Body of pancreas (tissue), 4 donors: Measurements from ENCODE around the gene DENND1A. TPM values are rescaled to one million over a fixed set of nuclear protein-coding genes. Genes with fewer than 3 reads are reported as not detected.
"Not testable (repeated sequence)": the region's sequence is repeated elsewhere in the genome, so short reads cannot be mapped to it uniquely, and the experiment has no call there.

Experiments
- ATAC-seq: fragments of 150-250 bp; one replicate; pipeline ENCODE4 v1.9.1; 2016
- DNase-seq, 4 donors: peaks; one replicate each; pipeline ENCODE4 v3.0.0-alpha.2; 2019
- H3K27ac ChIP-seq, 4 donors: fragments of 200-600 bp; sonication (generic); 1 replicate in 3 of 4; 2 replicates in 1 of 4; pipeline versions ENCODE4 v1.5.1 to v1.6.1; 2016 to 2019; ENCODE audit warnings: mild to moderate bottlenecking in 1 of 4, mixed read lengths in 1 of 4, moderate library complexity in 1 of 4
- H3K27me3 ChIP-seq, 2 donors: fragments of 200-600 bp; sonication (generic); one replicate each; pipeline ENCODE4 v1.6.0; 2016; ENCODE audit warnings: mild to moderate bottlenecking in 1 of 2
- H3K36me3 ChIP-seq, 2 donors: fragments of 200-600 bp; sonication (generic); replicated peaks in 1 of 2; 2 replicates each; pipeline ENCODE4 v1.5.1; 2016; ENCODE audit warnings: low read depth in 2 of 2; ENCODE audit not compliant: insufficient read depth in 1 of 2
- H3K4me1 ChIP-seq: fragments of 200-600 bp; sonication (generic); one replicate; pipeline ENCODE4 v1.6.0; 2016
- H3K4me3 ChIP-seq, 2 donors: fragments of 200-600 bp; sonication (generic); 1 replicate in 1 of 2; 2 replicates in 1 of 2; pipeline ENCODE4 v1.5.1; 2016 to 2019
- H3K9me3 ChIP-seq, 3 donors: fragments of 200-600 bp; sonication (generic); 1 replicate in 2 of 3; 2 replicates in 1 of 3; pipeline ENCODE4 v1.5.1; 2016
- POLR2A ChIP-seq, 3 donors: fragments of 450-650 bp; IDR thresholded peaks; one replicate each; pipeline ENCODE4 v1.6.1; 2016; ENCODE audit warnings: antibody characterized with exemption in 3 of 3, mild to moderate bottlenecking in 2 of 3
- WGBS, 2 donors: methylation state at CpG; one replicate each; pipeline ENCODE4 v1.1.5; 2017; 5-methylcytosine and 5-hydroxymethylcytosine counted together
- intact Hi-C: fragments of 100-400 bp; cut with DNase I; formaldehyde crosslinking; loops from one replicate; pipeline ENCODE4 v1.15.1; 2023
- total RNA-seq, 2 donors: library from RNA; depleted of rRNA; stranded (reverse); fragments of >200 nt; gene quantifications; one replicate each; pipeline ENCODE4 v1.1.0, GENCODE V29; 2016
- TF ChIP-seq, protein P1 (sequence below), 7 experiments: fragments of 450-650 bp in 4 of 7; fragments of 200-600 bp in 3 of 7; sonication (generic) in 3 of 7; IDR thresholded peaks; one replicate each; pipeline ENCODE4 v1.5.1; 2016 to 2019; ENCODE audit warnings: antibody characterized with exemption in 7 of 7

The DENND1A gene
- total RNA-seq, 2 donors from 2014 or later: 7.6 to 8.6 TPM

- H3K27me3 ChIP-seq: no peaks in the 10 kb centered on the region
- intact Hi-C loops: no loop called here
- ATAC-seq: no peak
- peaks cover 4% of the 10 kb centered on the region for H3K4me1 ChIP-seq
- H3K36me3 ChIP-seq: no peaks in the 10 kb centered on the region
- DNase-seq: no peak
- H3K9me3 ChIP-seq: no peaks in the 10 kb centered on the region
- 60 to 65% methylated on average over 10 of the region's 10 CpGs for WGBS, 2 donors
- no peak overlapping the region for H3K4me3 ChIP-seq
- H3K27ac ChIP-seq: no peak overlapping the region
- TF ChIP-seq, protein P1, sequence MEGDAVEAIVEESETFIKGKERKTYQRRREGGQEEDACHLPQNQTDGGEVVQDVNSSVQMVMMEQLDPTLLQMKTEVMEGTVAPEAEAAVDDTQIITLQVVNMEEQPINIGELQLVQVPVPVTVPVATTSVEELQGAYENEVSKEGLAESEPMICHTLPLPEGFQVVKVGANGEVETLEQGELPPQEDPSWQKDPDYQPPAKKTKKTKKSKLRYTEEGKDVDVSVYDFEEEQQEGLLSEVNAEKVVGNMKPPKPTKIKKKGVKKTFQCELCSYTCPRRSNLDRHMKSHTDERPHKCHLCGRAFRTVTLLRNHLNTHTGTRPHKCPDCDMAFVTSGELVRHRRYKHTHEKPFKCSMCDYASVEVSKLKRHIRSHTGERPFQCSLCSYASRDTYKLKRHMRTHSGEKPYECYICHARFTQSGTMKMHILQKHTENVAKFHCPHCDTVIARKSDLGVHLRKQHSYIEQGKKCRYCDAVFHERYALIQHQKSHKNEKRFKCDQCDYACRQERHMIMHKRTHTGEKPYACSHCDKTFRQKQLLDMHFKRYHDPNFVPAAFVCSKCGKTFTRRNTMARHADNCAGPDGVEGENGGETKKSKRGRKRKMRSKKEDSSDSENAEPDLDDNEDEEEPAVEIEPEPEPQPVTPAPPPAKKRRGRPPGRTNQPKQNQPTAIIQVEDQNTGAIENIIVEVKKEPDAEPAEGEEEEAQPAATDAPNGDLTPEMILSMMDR (IDR thresholded peaks at IDR 0.05): no peak
- TF ChIP-seq POLR2A (IDR thresholded peaks at IDR 0.05): no peak
Observed at GRCh38 chr9:123637945-123638634, 291.8 kb downstream of the DENND1A start.

DNA sequence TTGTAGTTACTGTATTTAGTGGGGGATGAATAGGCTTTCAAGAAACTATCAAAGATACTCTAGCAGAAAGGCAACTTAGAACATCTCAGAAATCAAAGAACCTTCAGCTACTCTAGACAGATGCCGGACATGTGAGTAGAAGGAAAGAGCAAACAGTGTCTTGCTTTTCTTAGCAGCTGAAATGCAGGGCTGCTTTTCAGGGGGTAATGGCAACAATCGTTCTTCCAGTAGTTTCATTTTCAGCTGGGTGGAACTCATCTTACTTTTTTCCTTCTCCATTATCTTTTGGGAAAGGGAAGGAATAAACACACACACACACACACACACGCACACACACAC lies 292.4 kb downstream of the DENND1A start:
- 46 to 57% methylated on average over 3 of the region's 3 CpGs for WGBS, 2 donors
- H3K36me3 ChIP-seq: no peaks in the 10 kb centered on the region
- ATAC-seq: no peak
- TF ChIP-seq POLR2A (IDR thresholded peaks at IDR 0.05): no peak
- TF ChIP-seq, protein P1 (IDR thresholded peaks at IDR 0.05): no peak
- intact Hi-C loops: no loop called here
- H3K27ac ChIP-seq: no peak overlapping the region
- no peak for DNase-seq
- H3K4me3 ChIP-seq: no peak overlapping the region
- H3K27me3 ChIP-seq: no peaks in the 10 kb centered on the region
- peaks cover under 1% of the 10 kb centered on the region for H3K4me1 ChIP-seq
- H3K9me3 ChIP-seq: no peaks in the 10 kb centered on the region

- H3K27me3 ChIP-seq, H3K36me3 ChIP-seq, H3K27ac ChIP-seq, H3K4me1 ChIP-seq, intact Hi-C loops, ATAC-seq, DNase-seq, H3K9me3 ChIP-seq, H3K4me3 ChIP-seq: not testable (repeated sequence)
- WGBS, 2 donors: 98% methylated on average over 10 of the region's 10 CpGs
Observed at GRCh38 chr9:123636805-123637204, 293.1 kb downstream of the DENND1A start.

- Histone ChIP-seq H3K4me1 (no peaks in the 10 kb centered on the region), H3K27me3 (no peaks in the 10 kb centered on the region), H3K4me3 (no peak overlapping the region), H3K9me3 (no peaks in the 10 kb centered on the region), H3K36me3 (no peaks in the 10 kb centered on the region), H3K27ac (no peak overlapping the region)
- WGBS, 2 donors: 87 to 91% methylated on average over 3 of the region's 3 CpGs
- ATAC-seq: no peak
- no peak for TF ChIP-seq POLR2A (IDR thresholded peaks at IDR 0.05)
- TF ChIP-seq, protein P1 (IDR thresholded peaks at IDR 0.05): no peak
- intact Hi-C loops: no loop called here
- DNase-seq: no peak
Observed at GRCh38 chr9:123631862-123632261, 298.1 kb downstream of the DENND1A start.

DNA sequence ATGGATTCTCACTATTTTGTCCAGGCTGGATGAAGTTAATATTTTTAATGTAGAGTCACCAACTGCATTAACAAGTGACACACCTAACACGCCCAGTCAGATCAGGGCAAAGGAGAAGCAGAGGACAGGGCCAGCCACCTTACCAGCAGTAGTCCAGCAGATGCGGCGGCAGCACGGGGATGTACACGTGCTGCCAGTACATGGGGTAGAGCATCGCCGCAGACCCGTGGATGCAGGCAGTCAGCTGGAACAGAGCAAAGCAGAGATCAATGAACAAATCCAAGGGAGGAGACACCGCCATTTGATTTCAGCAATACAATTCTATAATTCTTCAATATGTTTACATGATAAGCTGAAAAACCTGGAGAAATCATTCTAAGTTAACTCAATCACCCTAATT lies 299.7 kb downstream of the DENND1A start:
- TF ChIP-seq, protein P1 (IDR thresholded peaks at IDR 0.05): no peak
- no peak for ATAC-seq
- 98 to 99% methylated on average over 9 of the region's 9 CpGs for WGBS, 2 donors

More for the DNA sequence above, 299.7 kb downstream of the DENND1A start:
- DNase-seq: no peak
- H3K27me3 ChIP-seq: no peaks in the 10 kb centered on the region
- no peaks in the 10 kb centered on the region for H3K36me3 ChIP-seq
- H3K27ac ChIP-seq: no peak overlapping the region
- no peak overlapping the region for H3K4me3 ChIP-seq
- no peaks in the 10 kb centered on the region for H3K9me3 ChIP-seq
- no peaks in the 10 kb centered on the region for H3K4me1 ChIP-seq
- intact Hi-C loops: no loop called here
